Measurements from ENCODE around the gene CAPN1. TPM values are rescaled to one million over a fixed set of nuclear protein-coding genes. Genes with fewer than 3 reads are reported as not detected.

CAPN1 gene
- total and polyA plus RNA-seq, 8 donors: 103 to 144 (median 108) TPM

Other genes with a start within 250 kb of the CAPN1 start
- 10 to 100 TPM in 5 of 6 donors, 1 to 10 TPM in 1; 9.5 to 16.3 (median 14.2) TPM for gene GPHA2, start 246.0 kb upstream of the CAPN1 start, total RNA-seq
- gene GPHA2, start 246.0 kb upstream of the CAPN1 start, polyA plus RNA-seq: 1 to 10 TPM; 4.2 to 5.1 TPM
- under 1 TPM in 3 of 6 donors, not detected in 3; 0.14 to 0.47 (median 0.26) TPM for gene MAJIN, start 209.8 kb upstream of the CAPN1 start, total RNA-seq
- under 1 TPM; 0.19 to 0.27 TPM for gene MAJIN, start 209.8 kb upstream of the CAPN1 start, polyA plus RNA-seq
- gene BATF2, start 185.0 kb upstream of the CAPN1 start, total RNA-seq: 1 to 10 TPM; 5.3 to 6.5 (median 5.7) TPM
- gene BATF2, start 185.0 kb upstream of the CAPN1 start, polyA plus RNA-seq: 1 to 10 TPM; 4.0 to 4.8 TPM
- 10 to 100 TPM; 27.8 to 47.0 (median 31.7) TPM for gene ARL2, start 167.8 kb upstream of the CAPN1 start, total RNA-seq
- 10 to 100 TPM; 60.0 to 79.1 TPM for gene ARL2, start 167.8 kb upstream of the CAPN1 start, polyA plus RNA-seq
- 10 to 100 TPM in 3 of 6 donors, 1 to 10 TPM in 3; 8.7 to 18.3 (median 9.9) TPM for gene SNX15, start 154.5 kb upstream of the CAPN1 start, total RNA-seq
- 10 to 100 TPM; 10.5 to 13.8 TPM for gene SNX15, start 154.5 kb upstream of the CAPN1 start, polyA plus RNA-seq
- 1 to 10 TPM; 3.5 to 5.5 (median 4.4) TPM for gene SAC3D1, start 140.7 kb upstream of the CAPN1 start, total RNA-seq
- 1 to 10 TPM; 4.9 to 7.3 TPM for gene SAC3D1, start 140.7 kb upstream of the CAPN1 start, polyA plus RNA-seq
- gene NAALADL1, start 123.4 kb upstream of the CAPN1 start, total RNA-seq: 1 to 10 TPM in 4 of 6 donors, under 1 TPM in 2; 0.51 to 2.7 (median 1.0) TPM
- gene NAALADL1, start 123.4 kb upstream of the CAPN1 start, polyA plus RNA-seq: 1 to 10 TPM; 4.7 to 7.6 TPM
- gene CDCA5, start 97.9 kb upstream of the CAPN1 start, total RNA-seq: 1 to 10 TPM in 1 of 6 donors, under 1 TPM in 5; 0.08 to 1.2 (median 0.50) TPM
- gene CDCA5, start 97.9 kb upstream of the CAPN1 start, polyA plus RNA-seq: under 1 TPM; 0.27 to 0.38 TPM
- 10 to 100 TPM; 15.2 to 19.6 (median 16.6) TPM for gene ZFPL1, start 97.7 kb upstream of the CAPN1 start, total RNA-seq
- 10 to 100 TPM; 43.0 to 52.1 TPM for gene ZFPL1, start 97.7 kb upstream of the CAPN1 start, polyA plus RNA-seq
- gene VPS51, start 85.7 kb upstream of the CAPN1 start, total RNA-seq: 100 to 1,000 TPM in 5 of 6 donors, 10 to 100 TPM in 1; 85.4 to 150 (median 130) TPM
- gene VPS51, start 85.7 kb upstream of the CAPN1 start, polyA plus RNA-seq: 100 to 1,000 TPM; 119 to 179 TPM
- gene TM7SF2, start 70.1 kb upstream of the CAPN1 start, total RNA-seq: 100 to 1,000 TPM in 1 of 6 donors, 10 to 100 TPM in 5; 12.8 to 176 (median 43.4) TPM
- gene TM7SF2, start 70.1 kb upstream of the CAPN1 start, polyA plus RNA-seq: 100 to 1,000 TPM in 1 of 2 donors, 10 to 100 TPM in 1; 76.8 to 203 TPM
- gene ZNHIT2, start 64.2 kb upstream of the CAPN1 start, total RNA-seq: 10 to 100 TPM in 1 of 6 donors, 1 to 10 TPM in 5; 4.3 to 11.7 (median 7.1) TPM
- gene ZNHIT2, start 64.2 kb upstream of the CAPN1 start, polyA plus RNA-seq: 10 to 100 TPM; 14.0 to 17.8 TPM
- gene FAU, start 59.8 kb upstream of the CAPN1 start, total RNA-seq: 100 to 1,000 TPM; 493 to 810 (median 529) TPM
- 100 to 1,000 TPM; 530 to 652 TPM for gene FAU, start 59.8 kb upstream of the CAPN1 start, polyA plus RNA-seq
- 10 to 100 TPM; 13.9 to 31.2 (median 21.4) TPM for gene MRPL49, start 59.6 kb upstream of the CAPN1 start, total RNA-seq
- gene MRPL49, start 59.6 kb upstream of the CAPN1 start, polyA plus RNA-seq: 10 to 100 TPM; 10.3 to 30.3 TPM
- gene SYVN1, start 47.4 kb upstream of the CAPN1 start, total RNA-seq: 10 to 100 TPM; 47.5 to 98.2 (median 66.3) TPM
- gene SYVN1, start 47.4 kb upstream of the CAPN1 start, polyA plus RNA-seq: 10 to 100 TPM; 63.4 to 64.8 TPM
- not detected for gene SPDYC, start 11.7 kb upstream of the CAPN1 start, total RNA-seq
- under 1 TPM in 1 of 2 donors, not detected in 1; 0.14 TPM for gene SPDYC, start 11.7 kb upstream of the CAPN1 start, polyA plus RNA-seq
- gene POLA2, start 80.0 kb downstream of the CAPN1 start, total RNA-seq: 1 to 10 TPM; 3.1 to 6.4 (median 4.6) TPM
- 1 to 10 TPM; 6.8 to 7.5 TPM for gene POLA2, start 80.0 kb downstream of the CAPN1 start, polyA plus RNA-seq
- gene CDC42EP2, start 132.9 kb downstream of the CAPN1 start, total RNA-seq: 1 to 10 TPM; 2.4 to 7.9 (median 2.7) TPM
- gene CDC42EP2, start 132.9 kb downstream of the CAPN1 start, polyA plus RNA-seq: 1 to 10 TPM; 4.8 to 6.8 TPM
- 10 to 100 TPM; 16.6 to 28.0 (median 21.5) TPM for gene DPF2, start 151.9 kb downstream of the CAPN1 start, total RNA-seq
- 10 to 100 TPM; 11.7 to 19.6 TPM for gene DPF2, start 151.9 kb downstream of the CAPN1 start, polyA plus RNA-seq
- under 1 TPM in 4 of 6 donors, not detected in 2; 0.06 to 0.16 (median 0.13) TPM for gene TIGD3, start 172.8 kb downstream of the CAPN1 start, total RNA-seq
- under 1 TPM; 0.15 to 0.68 TPM for gene TIGD3, start 172.8 kb downstream of the CAPN1 start, polyA plus RNA-seq
- gene SLC25A45, start 200.7 kb downstream of the CAPN1 start, total RNA-seq: 10 to 100 TPM; 16.2 to 53.4 (median 26.3) TPM
- gene SLC25A45, start 200.7 kb downstream of the CAPN1 start, polyA plus RNA-seq: 10 to 100 TPM; 38.0 to 58.2 TPM
- gene FRMD8, start 204.7 kb downstream of the CAPN1 start, total RNA-seq: 10 to 100 TPM; 15.4 to 28.9 (median 18.8) TPM
- 10 to 100 TPM; 15.0 to 15.7 TPM for gene FRMD8, start 204.7 kb downstream of the CAPN1 start, polyA plus RNA-seq
- gene NEAT1, start 240.9 kb downstream of the CAPN1 start, total RNA-seq: 1,000 to 10,000 TPM in 1 of 6 donors, 100 to 1,000 TPM in 5; 295 to 1,475 (median 528) TPM
- 1,000 to 10,000 TPM; 1,390 to 2,770 TPM for gene NEAT1, start 240.9 kb downstream of the CAPN1 start, polyA plus RNA-seq